ENCODE measurements around the gene PNKP. TPM values are rescaled to one million over a fixed set of nuclear protein-coding genes. Genes with fewer than 3 reads are reported as not detected.

Gene PNKP
- total RNA-seq, 2 experiments from 2014 or later: 64.4 to 65.9 TPM

GRCh38 chr19:49877879-49878743 lies 10.7 kb upstream of the PNKP start:
- H3K4me1 Mint-ChIP-seq (ENCODE audit: low read depth): peaks cover 28% of the 10 kb centered on the region
- CTCF ChIA-PET: no interaction called here
- H3K9me3 Mint-ChIP-seq: no peaks in the 10 kb centered on the region
- peaks cover 15% of the 10 kb centered on the region for H3K36me3 Mint-ChIP-seq (ENCODE audit: low read depth)
- H3K4me3 Mint-ChIP-seq: no peak overlapping the region
- intact Hi-C loops (cut with micrococcal nuclease): loop anchor here (1.0 to 10.0 kb wide), 12 partner anchors 9 to 543 kb away; partner anchors contain the start of genes ATF5, CD37, FUZ and NUP62
- no peak overlapping the region for H3K27ac Mint-ChIP-seq
- H3K27me3 Mint-ChIP-seq (ENCODE audit: low read depth): no peaks in the 10 kb centered on the region
- peak; percentile 99 for DNase-seq

- Mint-ChIP-seq H3K4me3 (no peak within 1 kb of the TSS), H3K4me1 (ENCODE audit: low read depth) (peaks cover 28% of the 10 kb centered on the region), H3K27ac (no peak within 1 kb of the TSS), H3K27me3 (ENCODE audit: low read depth) (no peaks in the 10 kb centered on the region), H3K9me3 (no peaks in the 10 kb centered on the region), H3K36me3 (ENCODE audit: low read depth) (peaks cover 13% of the 10 kb centered on the region)
- intact Hi-C loops (cut with micrococcal nuclease): loop anchor here (1.0 to 10.0 kb wide), 12 partner anchors 8 to 542 kb away; partner anchors contain the start of genes ATF5, CD37, FUZ and NUP62
- CTCF ChIA-PET: interaction anchor here (0.6 kb wide), 2 partner anchors 9 to 256 kb away, joined by 3 read pairs; no protein-coding TSS in a partner anchor
- peak; percentile 99 for DNase-seq
Observed at GRCh38 chr19:49877020-49877878, 9.9 kb upstream of the PNKP start, which contains the start of the genes AKT1S1 and TBC1D17. AKT1S1 (minus strand) TSS chr19:49877355; CDS start chr19:49873295, 4,060 bp downstream. TBC1D17 (plus strand) TSS chr19:49877702; CDS start chr19:49877724, 22 bp downstream.

- CTCF ChIA-PET: interaction anchor here (0.6 to 1.3 kb wide), 2 partner anchors 9 to 14 kb away, joined by 3 read pairs; no protein-coding TSS in a partner anchor
- no peak overlapping the region for H3K27ac Mint-ChIP-seq
- no peaks in the 10 kb centered on the region for H3K27me3 Mint-ChIP-seq (ENCODE audit: low read depth)
- DNase-seq: peak; percentile 98
- H3K36me3 Mint-ChIP-seq (ENCODE audit: low read depth): peaks cover 13% of the 10 kb centered on the region
- no peak overlapping the region for H3K4me3 Mint-ChIP-seq
- peaks cover 34% of the 10 kb centered on the region for H3K4me1 Mint-ChIP-seq (ENCODE audit: low read depth)
- no peaks in the 10 kb centered on the region for H3K9me3 Mint-ChIP-seq
- intact Hi-C loops (cut with micrococcal nuclease): loop anchor here (1.0 to 10.0 kb wide), 13 partner anchors 7 to 542 kb away; partner anchors contain the start of genes ATF5, BCL2L12, CD37 and FUZ
Observed at GRCh38 chr19:49876422-49877019, 9.1 kb upstream of the PNKP start.

- H3K27ac Mint-ChIP-seq: no peak overlapping the region
- CTCF ChIA-PET: interaction anchor here (1.3 kb wide), 1 partner anchor 14 kb away, joined by 3 read pairs; no protein-coding TSS in a partner anchor
- H3K36me3 Mint-ChIP-seq (ENCODE audit: low read depth): peaks cover 11% of the 10 kb centered on the region
Observed at GRCh38 chr19:49875857-49876421, 8.6 kb upstream of the PNKP start.

GRCh38 chr19:49875177-49875576 lies 7.8 kb upstream of the PNKP start:
- peaks cover 38% of the 10 kb centered on the region for H3K4me1 Mint-ChIP-seq (ENCODE audit: low read depth)
- peaks cover 11% of the 10 kb centered on the region for H3K36me3 Mint-ChIP-seq (ENCODE audit: low read depth)

More at GRCh38 chr19:49875857-49876421, 8.6 kb upstream of the PNKP start:
- Mint-ChIP-seq H3K9me3 (no peaks in the 10 kb centered on the region), H3K27me3 (ENCODE audit: low read depth) (no peaks in the 10 kb centered on the region), H3K4me1 (ENCODE audit: low read depth) (peaks cover 34% of the 10 kb centered on the region), H3K4me3 (no peak overlapping the region)
- intact Hi-C loops (cut with micrococcal nuclease): loop anchor here (1.0 to 10.0 kb wide), 5 partner anchors 199 to 541 kb away; partner anchors contain the start of genes BCL2L12, CD37, IRF3 and PRMT1
- DNase-seq: peak; percentile 61

GRCh38 chr19:49874503-49875157 lies 7.3 kb upstream of the PNKP start:
- CTCF ChIA-PET: interaction anchor here (0.8 kb wide), 1 partner anchor 157 kb away, joined by 3 read pairs; no protein-coding TSS in a partner anchor
- no peak overlapping the region for H3K27ac Mint-ChIP-seq
- no peaks in the 10 kb centered on the region for H3K9me3 Mint-ChIP-seq
- peaks cover 38% of the 10 kb centered on the region for H3K4me1 Mint-ChIP-seq (ENCODE audit: low read depth)
- H3K36me3 Mint-ChIP-seq (ENCODE audit: low read depth): peaks cover 8% of the 10 kb centered on the region
- H3K4me3 Mint-ChIP-seq: no peak overlapping the region
- H3K27me3 Mint-ChIP-seq (ENCODE audit: low read depth): no peaks in the 10 kb centered on the region
- DNase-seq: no peak
- intact Hi-C loops (cut with micrococcal nuclease): loop anchor here (10.0 kb wide), 1 partner anchor 540 kb away; the partner anchor contains the start of gene CD37

More at GRCh38 chr19:49875177-49875576, 7.8 kb upstream of the PNKP start:
- no peak overlapping the region for H3K27ac Mint-ChIP-seq
- H3K9me3 Mint-ChIP-seq: no peaks in the 10 kb centered on the region
- no peak overlapping the region for H3K4me3 Mint-ChIP-seq
- H3K27me3 Mint-ChIP-seq (ENCODE audit: low read depth): no peaks in the 10 kb centered on the region
- CTCF ChIA-PET: interaction anchor here (0.8 to 1.3 kb wide), 2 partner anchors 15 to 158 kb away, joined by 3 read pairs; no protein-coding TSS in a partner anchor
- intact Hi-C loops (cut with micrococcal nuclease): loop anchor here (10.0 kb wide), 1 partner anchor 540 kb away; the partner anchor contains the start of gene CD37
- no peak for DNase-seq

GRCh38 chr19:49873834-49874233 lies 6.5 kb upstream of the PNKP start:
- Mint-ChIP-seq H3K36me3 (ENCODE audit: low read depth) (peaks cover 6% of the 10 kb centered on the region), H3K4me1 (ENCODE audit: low read depth) (peaks cover 32% of the 10 kb centered on the region), H3K9me3 (no peaks in the 10 kb centered on the region), H3K4me3 (no peak overlapping the region), H3K27ac (no peak overlapping the region), H3K27me3 (ENCODE audit: low read depth) (no peaks in the 10 kb centered on the region)
- no peak for DNase-seq
- intact Hi-C loops (cut with micrococcal nuclease): loop anchor here (10.0 kb wide), 1 partner anchor 539 kb away; the partner anchor contains the start of gene CD37
- CTCF ChIA-PET: no interaction called here

GRCh38 chr19:49873129-49873521 lies 5.7 kb upstream of the PNKP start:
- H3K4me3 Mint-ChIP-seq: no peak overlapping the region
- DNase-seq: no peak
- peaks cover 30% of the 10 kb centered on the region for H3K4me1 Mint-ChIP-seq (ENCODE audit: low read depth)
- intact Hi-C loops (cut with micrococcal nuclease): loop anchor here (10.0 kb wide), 1 partner anchor 538 kb away; the partner anchor contains the start of gene CD37
- H3K9me3 Mint-ChIP-seq: no peaks in the 10 kb centered on the region
- H3K27ac Mint-ChIP-seq: no peak overlapping the region
- CTCF ChIA-PET: no interaction called here
- peaks cover 7% of the 10 kb centered on the region for H3K36me3 Mint-ChIP-seq (ENCODE audit: low read depth)
- no peaks in the 10 kb centered on the region for H3K27me3 Mint-ChIP-seq (ENCODE audit: low read depth)

- no peak overlapping the region for H3K27ac Mint-ChIP-seq
- H3K9me3 Mint-ChIP-seq: no peaks in the 10 kb centered on the region
- peaks cover 32% of the 10 kb centered on the region for H3K4me1 Mint-ChIP-seq (ENCODE audit: low read depth)
- no peak for DNase-seq
- H3K27me3 Mint-ChIP-seq (ENCODE audit: low read depth): no peaks in the 10 kb centered on the region
- intact Hi-C loops (cut with micrococcal nuclease): loop anchor here (10.0 kb wide), 1 partner anchor 538 kb away; the partner anchor contains the start of gene CD37
- peaks cover 5% of the 10 kb centered on the region for H3K36me3 Mint-ChIP-seq (ENCODE audit: low read depth)
- CTCF ChIA-PET: no interaction called here
- no peak overlapping the region for H3K4me3 Mint-ChIP-seq
Observed at GRCh38 chr19:49872245-49873128, 5.1 kb upstream of the PNKP start.

- peaks cover 8% of the 10 kb centered on the region for H3K36me3 Mint-ChIP-seq (ENCODE audit: low read depth)
- no peak for DNase-seq
- H3K4me1 Mint-ChIP-seq (ENCODE audit: low read depth): peaks cover 38% of the 10 kb centered on the region
- CTCF ChIA-PET: no interaction called here
- no peaks in the 10 kb centered on the region for H3K27me3 Mint-ChIP-seq (ENCODE audit: low read depth)
- no peak overlapping the region for H3K4me3 Mint-ChIP-seq
- no peaks in the 10 kb centered on the region for H3K9me3 Mint-ChIP-seq
- no peak overlapping the region for H3K27ac Mint-ChIP-seq
- intact Hi-C loops (cut with micrococcal nuclease): loop anchor here (10.0 kb wide), 1 partner anchor 537 kb away; the partner anchor contains the start of gene CD37
Observed at GRCh38 chr19:49871349-49871985, 4.1 kb upstream of the PNKP start.

All from activated naive CD4-positive, alpha-beta T cell treated with anti-CD3 and anti-CD28 coated beads for 36 hours (primary cell).